NCI-H1092 treated with DMSO at 0.1 percent for 48 hours (cell line): ENCODE measurements around the gene TPCN2.
A peak's percentile ranks its signal among the peaks of the same experiment; 100 is the strongest.

Experiments
- DNase-seq: peaks from one replicate; lab custom pipeline; 2025; lab: John Stamatoyannopoulos, UW

TPCN2 gene

GRCh38 chr11:69010964-69011623, 37.6 kb upstream of the TPCN2 start:
- DNase-seq = no peak

- DNase-seq = no peak
Measured at GRCh38 chr11:69011624-69012091, 37.1 kb upstream of the TPCN2 start.

DNA sequence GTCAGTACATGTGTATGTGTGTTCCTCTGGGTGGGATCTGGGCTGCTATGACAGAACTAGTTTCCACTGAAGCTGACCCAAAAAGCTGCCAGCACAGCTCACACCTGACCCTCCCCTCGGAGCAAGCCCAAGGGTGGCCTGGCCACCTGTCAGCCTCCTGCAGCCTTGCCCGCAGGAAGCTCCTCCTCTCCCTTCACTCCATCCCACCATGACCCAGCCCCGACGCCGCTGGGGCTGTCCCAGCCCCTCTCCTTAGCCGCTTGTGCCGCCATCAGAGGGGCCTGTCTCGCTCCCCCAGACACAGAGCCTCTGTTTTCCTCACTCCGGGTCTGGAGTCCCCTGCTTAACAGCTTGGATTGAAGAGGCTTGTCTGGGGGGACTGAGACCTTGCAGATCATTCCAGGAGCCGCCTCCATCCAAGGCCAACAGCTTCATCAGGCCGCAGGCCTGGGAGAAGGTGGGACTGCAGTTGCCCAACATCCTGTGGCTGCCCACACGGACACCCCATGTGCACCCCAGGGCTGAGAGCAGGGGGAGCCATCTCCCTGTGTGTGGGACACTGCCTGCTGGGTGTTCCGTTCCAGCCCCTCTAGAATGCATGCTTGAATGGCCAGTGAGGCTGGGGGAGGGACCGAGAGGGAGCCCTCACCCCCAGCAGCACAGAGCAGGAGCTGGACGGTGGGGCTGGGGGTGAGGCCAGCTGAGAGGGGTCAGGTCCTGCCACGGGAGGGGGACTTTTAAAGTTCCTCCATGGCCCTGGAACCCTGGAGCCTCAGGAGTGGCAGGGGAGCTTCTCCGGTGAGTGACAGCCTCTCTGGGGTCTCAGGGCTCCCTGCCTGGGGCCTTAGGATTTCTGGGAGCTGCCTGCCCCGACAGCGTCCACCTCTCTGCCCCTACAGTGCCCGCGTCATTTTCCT, 36.4 kb upstream of the TPCN2 start:
- DNase-seq = no peak

DNA sequence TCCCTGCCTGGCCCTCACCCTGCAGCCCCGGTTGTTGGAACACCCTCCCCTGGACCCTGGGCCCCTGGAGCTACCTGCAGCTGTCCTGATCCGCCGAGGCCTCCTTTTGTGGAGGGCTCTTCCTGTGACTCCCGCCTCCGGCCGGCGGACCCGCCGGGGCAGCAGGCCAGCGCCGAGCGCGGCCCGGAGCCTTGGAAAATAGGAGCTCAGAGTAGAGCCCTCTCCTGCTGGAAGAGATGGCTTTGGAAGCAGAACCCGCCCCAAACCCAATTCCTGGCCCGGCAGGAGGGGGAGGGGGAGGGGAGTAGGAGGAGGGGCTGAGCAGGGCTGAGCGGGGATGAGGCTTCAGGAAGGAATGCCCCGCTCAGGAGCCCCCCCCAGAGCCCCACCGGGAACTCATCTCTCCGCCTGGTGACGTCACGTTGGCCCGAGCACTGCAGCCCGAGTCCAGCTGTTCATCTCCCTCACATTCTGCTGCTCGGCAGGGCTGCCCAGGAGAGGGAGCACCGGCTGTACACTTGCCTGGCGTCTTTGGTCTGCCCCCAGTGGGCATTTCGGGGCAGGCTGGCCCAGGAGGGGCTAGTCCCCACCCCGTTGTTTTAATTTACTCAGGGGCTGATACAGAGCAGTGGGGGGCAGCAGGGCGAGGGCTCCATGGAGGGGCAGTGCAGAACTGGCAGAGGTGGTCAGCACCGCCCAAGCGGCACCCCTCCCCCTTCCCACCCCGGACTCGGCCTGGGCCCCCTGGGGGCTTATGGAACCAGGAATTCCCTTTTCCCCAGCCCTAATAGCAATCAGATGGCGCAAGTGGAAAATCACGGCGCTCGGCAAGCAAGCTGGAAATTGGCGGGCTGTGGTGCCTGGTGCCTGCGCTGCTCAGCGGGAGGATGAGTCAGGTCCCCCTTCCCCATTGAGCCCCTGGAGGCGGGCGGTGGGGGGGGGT, 35.5 kb upstream of the TPCN2 start, which contains the start of gene MRGPRF:
Gene MRGPRF, minus strand, starts transcription at position 238 of the 943 bp plus-strand sequence. CDS start 3,345 bp downstream, outside the sequence.
- DNase-seq = peak; percentile 33

GRCh38 chr11:69014084-69014851, 34.5 kb upstream of the TPCN2 start:
- DNase-seq = peak; percentile 27

DNA sequence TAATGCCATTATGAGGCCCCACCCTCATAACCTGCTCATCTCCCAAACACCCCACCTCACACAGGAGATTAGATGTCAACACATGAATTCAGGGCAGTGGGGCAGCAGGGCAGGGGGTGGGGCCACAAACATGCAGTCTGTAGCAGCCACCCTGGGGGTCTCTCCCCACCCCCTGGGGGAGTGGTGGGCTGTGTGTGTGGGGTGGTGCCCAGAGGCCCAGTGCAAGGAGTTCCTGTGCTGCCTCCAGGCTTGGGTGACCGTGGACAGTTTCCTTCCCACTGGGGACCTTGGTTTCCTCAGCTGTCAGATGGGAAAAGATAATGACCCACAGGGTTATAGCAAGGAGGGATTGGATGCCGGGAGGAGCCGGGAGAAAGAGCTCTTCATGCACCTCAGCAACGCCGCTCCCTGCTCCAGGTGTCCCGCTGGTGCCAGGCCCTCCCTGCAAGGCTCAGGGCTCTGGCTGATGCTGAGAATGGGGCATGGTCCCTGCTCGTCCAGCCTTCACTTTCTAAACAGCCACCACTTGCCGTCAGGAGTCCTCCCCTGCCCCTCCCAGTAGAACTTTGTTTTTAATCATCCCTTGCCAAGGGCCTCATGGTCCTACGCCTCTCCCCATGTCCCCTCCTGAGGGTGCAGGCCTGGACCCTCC, 33.7 kb upstream of the TPCN2 start:
- DNase-seq = no peak

GRCh38 chr11:69017951-69018350, 30.8 kb upstream of the TPCN2 start:
- DNase-seq = no peak

- no peak for DNase-seq
Measured at GRCh38 chr11:69018924-69019323, 29.8 kb upstream of the TPCN2 start.

DNA sequence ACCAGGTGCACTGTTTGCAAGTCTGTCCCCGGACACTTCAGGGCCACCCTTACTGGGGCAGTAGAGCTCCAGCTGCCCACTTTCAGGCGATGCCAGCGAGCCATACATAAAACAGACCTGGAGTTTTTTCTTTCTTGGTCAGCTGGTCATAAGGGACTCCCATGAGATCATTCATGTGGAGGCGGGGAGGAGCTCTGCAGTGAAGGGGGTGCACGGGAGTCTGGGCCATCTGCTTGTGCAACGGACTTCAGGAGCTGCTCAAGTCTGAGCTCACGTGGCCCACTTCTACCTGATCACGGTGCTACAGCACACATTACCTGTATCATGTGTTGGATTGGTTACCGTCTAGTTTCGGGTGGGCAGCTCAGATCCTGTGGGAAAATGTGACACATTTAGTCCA, 26.5 kb upstream of the TPCN2 start:
- DNase-seq = no peak

GRCh38 chr11:69024509-69024908, 24.2 kb upstream of the TPCN2 start:
- DNase-seq = no peak

DNA sequence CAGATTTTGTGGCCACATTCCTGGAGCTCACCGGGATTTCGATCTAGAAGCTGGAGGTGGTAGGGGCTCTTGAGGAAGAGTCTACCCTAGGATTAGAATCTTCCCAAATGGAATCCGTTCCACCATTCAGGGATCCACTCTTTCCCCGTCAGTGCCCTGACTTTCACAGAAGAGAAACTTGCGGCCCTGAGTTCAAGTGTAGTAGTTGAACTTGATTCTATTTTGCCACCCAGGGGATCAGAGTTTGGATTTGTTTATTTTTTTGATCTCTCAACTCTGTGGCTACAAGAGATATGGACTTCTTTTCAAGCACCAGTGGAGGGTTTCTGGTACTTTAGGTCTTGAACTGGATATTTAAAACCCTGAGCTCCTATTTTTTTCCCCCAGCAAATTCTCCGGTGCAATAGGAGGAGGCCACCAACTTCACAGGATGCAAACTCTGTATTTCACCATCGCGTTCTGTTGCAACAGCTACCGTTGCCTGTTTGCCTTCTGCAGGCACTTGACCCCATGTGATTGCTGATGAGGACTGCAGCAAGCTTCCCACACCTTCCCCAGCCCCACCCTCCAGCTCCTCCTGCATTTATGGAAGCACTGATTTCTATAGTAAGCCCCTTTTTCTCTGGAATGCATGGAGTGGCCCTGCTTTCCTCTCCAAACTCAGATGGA, 20.9 kb upstream of the TPCN2 start:
- no peak for DNase-seq

GRCh38 chr11:69030301-69030700, 18.4 kb upstream of the TPCN2 start:
- DNase-seq = no peak

GRCh38 chr11:69032833-69033232, 15.9 kb upstream of the TPCN2 start:
- no peak for DNase-seq

GRCh38 chr11:69033431-69033830, 15.3 kb upstream of the TPCN2 start:
- DNase-seq = no peak

GRCh38 chr11:69034123-69034867, 14.4 kb upstream of the TPCN2 start:
- DNase-seq = no peak

GRCh38 chr11:69035150-69035945, 13.4 kb upstream of the TPCN2 start:
- DNase-seq = no peak

GRCh38 chr11:69035946-69036340, 12.8 kb upstream of the TPCN2 start:
- no peak for DNase-seq

- DNase-seq = no peak
Measured at GRCh38 chr11:69037074-69037473, 11.7 kb upstream of the TPCN2 start.

- DNase-seq = no peak
Measured at GRCh38 chr11:69037544-69037943, 11.2 kb upstream of the TPCN2 start.
